K562 treated with DMSO at 1 percent for 12 hours (cell line): ENCODE measurements around the gene MT1G. TPM values are rescaled to one million over a fixed set of nuclear protein-coding genes. Genes with fewer than 3 reads are reported as not detected.

Experiments
- total RNA-seq: library from RNA; unstranded; fragments of 300-600 nt; gene quantifications from 2 replicates; pipeline ENCODE4 v1.2.3, GENCODE V29; 2022; ENCODE audit not compliant: insufficient read depth

Gene MT1G
- total RNA-seq: not detected in 2 replicates

DNA sequence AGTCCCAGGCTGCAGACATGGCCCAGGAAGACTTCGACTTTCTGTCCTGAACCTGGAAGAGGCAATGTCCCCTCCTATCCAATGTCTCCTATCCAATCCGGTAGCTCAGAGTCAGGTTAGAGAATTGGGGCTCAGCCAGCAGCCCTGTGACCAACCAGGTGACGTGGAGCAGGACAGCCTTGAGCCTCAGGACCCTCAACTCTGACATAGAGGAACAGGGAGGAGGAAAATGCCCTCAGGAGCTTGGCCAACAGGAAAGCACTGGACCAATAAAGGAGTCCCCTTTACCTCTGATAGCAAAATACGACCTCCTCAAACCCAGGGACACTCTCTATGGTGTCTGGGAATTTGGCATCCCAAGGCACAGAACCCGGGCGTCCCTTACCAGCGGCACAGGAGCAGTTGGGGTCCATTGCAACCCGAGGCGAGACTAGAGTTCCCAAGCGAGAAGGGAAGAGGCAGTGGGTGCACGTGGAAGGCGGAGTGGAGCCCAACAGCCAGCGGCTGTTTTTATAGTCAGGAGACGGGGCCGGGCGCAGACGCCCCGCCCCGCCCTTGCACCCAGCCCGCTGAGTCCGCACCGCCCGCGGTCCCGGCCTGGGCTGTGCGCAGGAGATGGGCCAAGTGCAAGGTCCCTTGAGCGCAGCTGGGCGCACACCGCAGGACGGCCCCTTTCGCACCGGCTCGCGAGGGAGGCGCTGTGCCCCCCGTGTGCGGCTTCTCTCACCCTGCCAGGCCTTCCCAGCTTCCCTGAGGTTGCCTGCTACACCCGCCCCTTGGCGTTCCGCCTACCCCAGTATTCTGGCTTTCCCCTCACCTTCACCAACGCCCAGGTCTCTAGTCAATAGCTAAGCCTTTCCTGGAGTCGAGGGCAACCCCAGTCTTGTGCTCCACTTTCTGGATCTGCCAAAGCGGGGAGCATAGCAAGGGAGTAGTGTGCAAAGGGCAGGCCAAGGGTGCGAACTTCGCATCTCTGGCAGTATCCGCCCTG lies at the start of gene MT1G:
Gene MT1G (minus strand): TSS at position 485 of the 991 bp plus-strand sequence. CDS start 72 bp downstream, at position 413.

DNA sequence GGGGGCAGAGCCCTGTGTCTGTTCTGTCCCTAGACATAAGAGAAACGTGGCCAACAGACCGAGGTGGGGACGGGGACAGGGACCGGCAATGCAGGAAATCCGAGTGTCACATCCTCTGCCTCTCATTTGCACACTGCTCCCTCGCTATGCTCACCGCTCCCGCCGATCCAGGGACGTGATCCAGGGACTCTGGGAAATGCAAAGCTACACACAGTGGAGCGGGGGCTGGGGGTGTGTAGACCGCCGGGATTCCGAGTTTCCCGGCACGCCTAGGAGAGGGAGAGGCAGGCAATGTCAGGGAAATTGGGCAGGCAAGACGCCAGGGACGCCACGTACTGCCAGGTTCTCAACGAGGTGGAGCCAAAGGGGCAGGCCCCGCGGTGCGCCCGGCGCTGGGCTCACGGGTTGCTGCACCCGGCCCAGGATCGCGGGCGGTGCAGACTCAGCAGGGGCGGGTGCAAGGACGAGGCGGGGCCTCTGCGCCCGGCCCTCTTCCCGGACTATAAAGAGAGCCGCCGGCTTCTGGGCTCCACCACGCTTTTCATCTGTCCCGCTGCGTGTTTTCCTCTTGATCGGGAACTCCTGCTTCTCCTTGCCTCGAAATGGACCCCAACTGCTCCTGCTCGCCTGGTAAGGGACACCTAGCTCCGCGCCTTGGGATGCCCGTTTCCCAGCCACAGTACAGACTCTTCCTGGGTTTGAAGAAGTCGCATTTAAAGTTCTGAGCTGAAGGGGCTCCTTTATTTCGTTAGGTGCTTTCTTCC lies 14.3 kb upstream of the MT1G start, which contains the start of gene MT1X:
Gene MT1X (plus strand): TSS at position 532 of the 764 bp plus-strand sequence. CDS start 71 bp downstream, at position 603.

DNA sequence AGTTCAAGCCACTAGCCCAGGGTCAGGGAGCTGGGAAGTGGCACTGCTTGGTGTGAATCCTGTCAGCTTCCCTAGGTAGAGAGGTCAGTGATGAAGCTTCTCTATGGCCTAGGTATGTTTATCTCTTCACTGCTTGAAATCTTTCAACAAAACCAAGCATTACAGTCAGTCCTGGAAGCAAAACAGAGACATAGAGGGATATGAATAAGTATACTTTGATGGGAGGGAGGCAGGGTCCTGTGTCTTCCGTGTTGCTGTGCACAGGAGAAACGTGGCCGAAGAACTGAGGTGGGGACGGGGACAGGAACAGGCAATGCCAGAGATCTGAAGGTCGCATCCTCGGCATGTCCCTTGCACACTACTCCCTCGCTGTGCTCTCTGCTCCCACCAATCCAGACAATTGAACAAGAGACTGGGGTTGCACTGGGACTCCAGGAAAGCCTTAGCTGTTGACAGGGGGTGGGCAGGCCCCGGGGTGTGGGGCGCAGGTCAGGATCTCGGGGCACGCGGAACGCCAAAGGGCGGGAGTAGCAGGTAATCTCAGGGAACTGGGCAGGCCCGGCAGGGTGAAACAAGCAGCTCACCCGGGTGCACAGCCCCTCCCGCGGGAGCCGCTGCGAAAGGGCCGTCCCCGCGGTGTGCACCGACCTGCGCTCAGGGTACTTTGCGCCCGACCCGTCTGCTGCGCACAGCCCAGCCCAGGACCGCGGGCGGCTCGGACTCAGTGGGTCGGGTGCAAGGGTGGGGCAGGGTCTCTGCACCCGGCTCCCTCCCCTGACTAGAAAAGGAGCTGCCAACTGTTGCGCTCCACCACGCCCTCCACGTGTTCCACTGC lies 1.4 kb upstream of the MT1G start, which contains the start of gene MT1H:
Gene MT1H (plus strand): TSS at position 810 of the 835 bp plus-strand sequence. CDS start 71 bp downstream, outside the sequence.

DNA sequence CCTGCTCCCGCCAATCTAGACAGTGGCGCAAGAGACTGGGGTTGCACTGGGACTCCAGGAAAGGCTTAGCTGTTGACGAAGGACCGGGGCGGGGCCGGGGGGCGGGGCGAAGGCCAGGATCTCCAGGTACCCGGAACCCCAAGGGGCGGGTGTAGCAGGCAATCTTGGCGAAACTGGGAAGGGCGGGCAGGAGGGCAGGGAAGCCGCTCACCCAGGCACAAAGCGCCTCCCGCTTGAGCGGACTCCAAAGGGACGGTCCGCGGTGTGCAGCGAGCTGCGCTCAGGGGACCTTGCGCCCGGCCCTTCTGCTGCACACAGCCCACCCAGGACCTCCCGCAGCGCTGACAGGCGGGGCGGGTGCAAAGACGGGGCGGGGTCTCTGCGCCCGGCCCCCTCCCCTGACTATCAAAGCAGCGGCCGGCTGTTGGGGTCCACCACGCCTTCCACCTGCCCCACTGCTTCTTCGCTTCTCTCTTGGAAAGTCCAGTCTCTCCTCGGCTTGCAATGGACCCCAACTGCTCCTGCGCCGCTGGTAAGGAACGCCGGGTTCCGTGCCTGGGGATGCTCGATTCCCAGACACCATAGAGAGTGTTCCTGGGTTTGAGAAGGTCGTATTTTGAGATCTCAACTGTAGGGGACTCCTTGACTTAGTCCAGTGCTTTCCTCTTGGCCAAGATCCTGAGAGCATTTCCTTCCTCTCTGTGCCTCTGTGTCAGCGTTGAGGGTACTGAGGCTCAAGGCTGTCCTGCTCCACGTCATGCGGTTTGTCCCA lies 10.1 kb downstream of the MT1G start, which contains the start of gene MT1F:
Gene MT1F (plus strand): TSS at position 405 of the 772 bp plus-strand sequence. CDS start 100 bp downstream, at position 505.

DNA sequence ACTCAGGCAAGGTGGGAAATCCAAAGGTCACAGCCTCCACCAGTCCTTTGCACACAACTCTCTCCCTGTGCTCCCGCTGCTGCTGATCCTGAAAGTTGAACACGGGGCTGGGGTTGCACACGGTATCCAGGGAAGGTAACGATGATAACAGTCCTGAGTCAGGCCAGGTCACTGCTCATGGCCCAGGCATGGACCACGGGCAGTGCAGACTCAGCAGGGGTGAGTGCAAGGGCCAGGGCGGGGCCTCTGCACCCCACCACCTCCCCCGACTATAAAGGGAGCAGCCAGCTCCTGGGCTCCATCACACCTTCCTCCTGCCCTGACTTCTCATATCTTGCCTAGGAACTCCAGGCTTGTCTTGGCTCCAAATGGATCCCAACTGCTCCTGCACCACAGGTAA lies 16.3 kb downstream of the MT1G start, which contains the start of gene MT1B:
Gene MT1B (plus strand): TSS at position 301 of the 400 bp plus-strand sequence. CDS start 68 bp downstream, at position 369.

DNA sequence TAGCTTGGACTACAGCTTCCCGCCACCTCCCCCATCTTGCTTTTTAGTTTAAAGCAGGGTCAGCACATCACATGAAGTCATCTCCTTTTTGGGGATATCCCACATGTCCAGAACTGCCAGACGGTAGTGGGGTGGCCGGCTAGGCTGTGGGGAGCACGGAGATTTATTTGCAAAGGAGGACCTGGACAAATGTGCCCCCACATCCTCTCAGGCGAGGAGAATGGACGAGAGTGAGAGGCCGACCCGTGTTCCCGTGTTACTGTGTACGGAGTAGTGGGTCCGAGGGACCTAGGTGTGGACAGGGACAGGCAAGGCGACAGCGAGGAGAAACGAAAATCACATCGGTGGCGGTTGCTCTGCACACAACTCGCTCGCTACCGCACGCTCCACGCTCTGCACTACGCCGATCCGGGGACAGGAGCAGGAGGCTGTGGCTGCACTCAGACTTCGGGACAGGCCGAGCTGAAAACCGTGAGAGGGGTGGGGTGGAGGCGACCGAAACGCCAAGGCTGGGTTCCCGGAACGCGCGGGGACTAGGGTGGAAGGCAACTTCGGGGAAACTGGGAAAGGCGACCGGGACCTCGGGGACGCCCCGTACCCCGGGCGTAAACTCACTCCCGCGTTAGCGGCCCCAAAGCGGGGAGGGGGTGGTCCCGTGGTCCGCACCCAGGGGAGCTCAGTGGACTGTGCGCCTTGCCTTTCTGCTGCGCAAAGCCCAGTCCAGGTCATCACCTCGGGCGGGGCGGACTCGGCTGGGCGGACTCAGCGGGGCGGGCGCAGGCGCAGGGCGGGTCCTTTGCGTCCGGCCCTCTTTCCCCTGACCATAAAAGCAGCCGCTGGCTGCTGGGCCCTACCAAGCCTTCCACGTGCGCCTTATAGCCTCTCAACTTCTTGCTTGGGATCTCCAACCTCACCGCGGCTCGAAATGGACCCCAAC lies 29.8 kb downstream of the MT1G start, which contains the start of gene MT1A:
Gene MT1A (plus strand): TSS at position 853 of the 937 bp plus-strand sequence. CDS start 73 bp downstream, at position 926.

DNA sequence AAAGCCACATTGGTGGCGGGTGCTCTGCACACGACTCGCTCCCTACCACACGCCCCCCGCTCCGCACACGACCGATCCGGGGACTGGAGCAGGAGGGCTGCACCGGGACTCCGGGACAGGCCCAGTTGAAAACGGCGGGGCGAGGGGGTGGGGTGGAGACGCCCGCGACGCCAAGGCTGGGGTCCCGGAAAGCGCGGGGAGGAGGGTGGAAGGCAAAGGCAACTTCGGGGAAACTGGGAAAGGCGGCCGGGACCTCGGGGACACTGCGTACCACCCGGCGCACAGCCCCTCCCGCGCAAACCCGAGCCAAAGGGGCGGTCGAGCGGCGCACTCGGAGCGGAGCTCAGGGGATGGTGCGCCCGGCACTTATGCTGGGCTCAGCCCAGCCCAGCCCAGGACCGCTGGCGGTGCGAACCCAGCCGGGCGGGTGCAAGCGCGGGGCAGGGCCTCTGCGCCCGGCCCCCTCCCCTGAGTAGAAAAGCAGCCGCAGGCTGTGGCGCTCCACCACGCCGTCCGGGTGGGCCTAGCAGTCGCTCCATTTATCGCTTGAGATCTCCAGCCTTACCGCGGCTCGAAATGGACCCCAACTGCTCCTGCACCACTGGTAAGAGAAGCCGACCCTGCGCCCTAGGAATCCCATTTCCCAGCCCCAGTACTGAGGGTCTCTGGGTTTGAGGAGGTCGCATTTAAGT lies 35.6 kb downstream of the MT1G start, which contains the start of gene MT1M:
Gene MT1M (plus strand): TSS at position 504 of the 692 bp plus-strand sequence. CDS start 73 bp downstream, at position 577.

DNA sequence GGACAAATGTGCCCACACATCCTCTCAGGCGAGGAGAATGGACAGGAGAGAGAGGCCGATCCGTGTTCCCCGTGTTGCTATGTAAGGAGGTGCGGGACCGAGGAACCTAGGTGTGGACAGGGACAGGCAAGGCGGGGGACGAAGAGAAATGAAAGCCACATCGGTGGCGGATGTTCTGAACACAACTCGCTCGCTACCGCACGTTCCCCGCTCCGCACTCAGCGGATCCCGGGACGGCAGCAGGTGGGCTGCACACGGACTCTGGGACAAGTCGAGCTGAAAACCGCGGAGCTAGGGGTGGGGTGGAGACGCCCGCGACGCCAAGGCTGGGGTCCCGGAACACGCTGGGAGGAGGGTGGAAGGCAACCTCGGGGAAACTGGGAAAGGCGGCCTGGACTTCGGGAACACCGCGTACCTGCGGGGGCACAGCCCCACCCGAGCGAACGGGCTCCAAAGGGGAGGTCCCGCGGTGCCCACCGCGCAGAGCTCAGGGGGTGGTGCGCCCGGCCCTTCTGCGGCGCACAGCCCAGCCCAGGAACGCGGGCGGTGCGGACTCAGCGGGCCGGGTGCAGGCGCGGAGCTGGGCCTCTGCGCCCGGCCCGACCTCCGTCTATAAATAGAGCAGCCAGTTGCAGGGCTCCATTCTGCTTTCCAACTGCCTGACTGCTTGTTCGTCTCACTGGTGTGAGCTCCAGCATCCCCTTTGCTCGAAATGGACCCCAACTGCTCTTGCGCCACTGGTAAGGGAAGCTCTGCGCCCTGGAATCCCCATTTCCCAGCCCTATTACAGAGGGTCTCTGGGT lies 42.5 kb downstream of the MT1G start, which contains the start of gene MT1E:
Gene MT1E (plus strand): TSS at position 642 of the 803 bp plus-strand sequence. CDS start 71 bp downstream, at position 713.

Other genes starting within 250 kb of the MT1G start
- 80.8 and 114 TPM in 2 replicates for gene AMFR, start 242.5 kb downstream of the MT1G start, total RNA-seq
- 50.5 and 50.7 TPM in 2 replicates for gene NUDT21, start 216.7 kb downstream of the MT1G start, total RNA-seq
- gene OGFOD1, start 216.5 kb downstream of the MT1G start, total RNA-seq: 13.1 and 23.9 TPM in 2 replicates
- 11.7 and 17.8 TPM in 2 replicates for gene BBS2, start 148.0 kb downstream of the MT1G start, total RNA-seq
- not detected in 2 replicates for gene MT4, start 103.0 kb downstream of the MT1G start, total RNA-seq
- not detected in 2 replicates for gene MT3, start 78.5 kb downstream of the MT1G start, total RNA-seq
- 28.0 and 34.8 TPM in 2 replicates for gene MT2A, start 59.5 kb downstream of the MT1G start, total RNA-seq
- not detected in 2 replicates for gene MT1E, start 42.3 kb downstream of the MT1G start, total RNA-seq
- gene MT1M, start 35.4 kb downstream of the MT1G start, total RNA-seq: not detected in 2 replicates
- gene MT1A, start 29.4 kb downstream of the MT1G start, total RNA-seq: not detected in 2 replicates
- gene MT1B, start 16.2 kb downstream of the MT1G start, total RNA-seq: not detected in 2 replicates
- not detected in 2 replicates for gene MT1F, start 10.1 kb downstream of the MT1G start, total RNA-seq
- gene MT1H, start 1.7 kb upstream of the MT1G start, total RNA-seq: not detected in 2 replicates
- gene MT1X, start 14.4 kb upstream of the MT1G start, total RNA-seq: 16.4 and 18.1 TPM in 2 replicates
- gene NUP93, start 62.1 kb upstream of the MT1G start, total RNA-seq: 49.1 and 76.9 TPM in 2 replicates
- not detected in 2 replicates for gene SLC12A3, start 197.1 kb upstream of the MT1G start, total RNA-seq